ENCODE results near the gene ROR2.

- TF ChIP-seq FOXA1 (IDR thresholded peaks at IDR 0.05), result no peak
- TF ChIP-seq SP1 (IDR thresholded peaks at IDR 0.05), result no peak
- no peak for TF ChIP-seq FOXM1 (IDR thresholded peaks at IDR 0.05; ENCODE audit: borderline replicate concordance)
- no peak for TF ChIP-seq ARNT (IDR thresholded peaks at IDR 0.05)
- no peak for TF ChIP-seq SUZ12 (IDR thresholded peaks at IDR 0.05)
- no peak for TF ChIP-seq TARDBP (IDR thresholded peaks at IDR 0.05)
- no peak for TF ChIP-seq ZNF384 (IDR thresholded peaks at IDR 0.05)
- TF ChIP-seq LEF1 (IDR thresholded peaks at IDR 0.05; ENCODE audit: borderline replicate concordance), result no peak
Measured at GRCh38 chr9:91777292-91777830, 172.7 kb downstream of the ROR2 start.

Data from HEK293T (cell line).